Vagina (tissue), 2 donors: ENCODE measurements around the gene ABCG1.

Source experiments
- POLR2A ChIP-seq, 2 donors: fragments of 450-650 bp; IDR thresholded peaks; one replicate each; pipeline ENCODE4 v1.6.1; 2017; ENCODE audit warnings: antibody characterized with exemption in 2 of 2, mild to moderate bottlenecking in 2 of 2, moderate library complexity in 2 of 2
- POLR2AphosphoS5 ChIP-seq, 2 donors: sonication (generic); formaldehyde crosslinking; IDR thresholded peaks; one replicate each; pipeline ENCODE4 v1.9.0; 2017; ENCODE audit warnings: antibody characterized with exemption in 2 of 2, mild to moderate bottlenecking in 2 of 2, low read depth in 1 of 2; ENCODE audit not compliant: insufficient read depth in 1 of 2
- TF ChIP-seq, protein P1 (sequence below), 3 experiments: fragments of 450-650 bp in 2 of 3; fragments of 200-600 bp in 1 of 3; sonication (generic) in 1 of 3; IDR thresholded peaks; one replicate each; pipeline ENCODE4 v1.5.1; 2017 to 2019; ENCODE audit warnings: antibody characterized with exemption in 3 of 3, mild to moderate bottlenecking in 2 of 3, moderate library complexity in 2 of 3

DNA sequence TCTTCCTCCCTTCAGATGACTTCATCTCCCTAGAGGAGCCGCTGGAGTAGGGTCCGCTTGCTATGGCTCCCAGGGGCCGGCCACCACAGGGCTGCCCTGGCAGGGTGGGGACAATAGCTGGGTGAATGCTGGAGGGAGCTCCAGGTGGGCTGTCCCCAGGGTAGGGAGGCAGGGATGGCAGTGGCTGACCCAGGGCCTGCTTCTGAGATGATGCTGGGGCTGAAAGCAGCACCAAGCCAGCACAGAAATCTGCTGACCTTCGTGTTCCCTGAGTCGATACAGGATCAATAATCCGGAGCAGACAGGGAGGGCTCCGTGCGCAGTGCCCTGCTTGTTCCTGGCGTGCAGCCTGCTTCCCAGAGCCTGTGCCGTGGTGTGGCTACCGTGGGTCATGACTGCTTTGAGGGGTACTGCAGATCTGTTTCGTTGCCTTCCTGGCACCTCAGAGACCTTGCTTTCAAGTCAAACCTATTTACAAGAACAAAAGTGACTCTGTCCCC, 62.3 kb downstream of the ABCG1 start:
- TF ChIP-seq, protein P1, sequence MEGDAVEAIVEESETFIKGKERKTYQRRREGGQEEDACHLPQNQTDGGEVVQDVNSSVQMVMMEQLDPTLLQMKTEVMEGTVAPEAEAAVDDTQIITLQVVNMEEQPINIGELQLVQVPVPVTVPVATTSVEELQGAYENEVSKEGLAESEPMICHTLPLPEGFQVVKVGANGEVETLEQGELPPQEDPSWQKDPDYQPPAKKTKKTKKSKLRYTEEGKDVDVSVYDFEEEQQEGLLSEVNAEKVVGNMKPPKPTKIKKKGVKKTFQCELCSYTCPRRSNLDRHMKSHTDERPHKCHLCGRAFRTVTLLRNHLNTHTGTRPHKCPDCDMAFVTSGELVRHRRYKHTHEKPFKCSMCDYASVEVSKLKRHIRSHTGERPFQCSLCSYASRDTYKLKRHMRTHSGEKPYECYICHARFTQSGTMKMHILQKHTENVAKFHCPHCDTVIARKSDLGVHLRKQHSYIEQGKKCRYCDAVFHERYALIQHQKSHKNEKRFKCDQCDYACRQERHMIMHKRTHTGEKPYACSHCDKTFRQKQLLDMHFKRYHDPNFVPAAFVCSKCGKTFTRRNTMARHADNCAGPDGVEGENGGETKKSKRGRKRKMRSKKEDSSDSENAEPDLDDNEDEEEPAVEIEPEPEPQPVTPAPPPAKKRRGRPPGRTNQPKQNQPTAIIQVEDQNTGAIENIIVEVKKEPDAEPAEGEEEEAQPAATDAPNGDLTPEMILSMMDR (IDR thresholded peaks at IDR 0.05) = no peak
- TF ChIP-seq POLR2A (IDR thresholded peaks at IDR 0.05) = no peak
- TF ChIP-seq POLR2AphosphoS5 (IDR thresholded peaks at IDR 0.05; ENCODE audit: insufficient read depth in 1 of 2, low read depth in 1 of 2) = no peak
